Omental fat pad (tissue), 4 donors: ENCODE measurements around the gene EXOC3. TPM values are rescaled to one million over a fixed set of nuclear protein-coding genes. Genes with fewer than 3 reads are reported as not detected.

ENCODE experiments used
- ATAC-seq: fragments of 150-250 bp; one replicate; pipeline ENCODE4 v1.9.1; 2016; ENCODE audit warnings: mild to moderate bottlenecking, moderate library complexity; ENCODE audit not compliant: low FRiP score
- DNase-seq: peaks from one replicate; pipeline ENCODE4 v3.0.0-alpha.2; 2019; ENCODE audit warnings: low spot score
- total RNA-seq, 4 donors: library from RNA; depleted of rRNA; stranded (reverse); fragments of >200 nt; gene quantifications; one replicate each; pipeline ENCODE4 v1.1.0, GENCODE V29; 2016
- TF ChIP-seq, protein P1 (sequence below), 3 donors: fragments of 450-650 bp; IDR thresholded peaks; one replicate each; pipeline ENCODE4 v1.5.1; 2016 to 2017; ENCODE audit warnings: antibody characterized with exemption in 3 of 3, mild to moderate bottlenecking in 3 of 3, moderate library complexity in 2 of 3

EXOC3 gene
- total RNA-seq, 4 donors from 2014 or later: 46.0 to 56.1 (median 49.5) TPM

DNA sequence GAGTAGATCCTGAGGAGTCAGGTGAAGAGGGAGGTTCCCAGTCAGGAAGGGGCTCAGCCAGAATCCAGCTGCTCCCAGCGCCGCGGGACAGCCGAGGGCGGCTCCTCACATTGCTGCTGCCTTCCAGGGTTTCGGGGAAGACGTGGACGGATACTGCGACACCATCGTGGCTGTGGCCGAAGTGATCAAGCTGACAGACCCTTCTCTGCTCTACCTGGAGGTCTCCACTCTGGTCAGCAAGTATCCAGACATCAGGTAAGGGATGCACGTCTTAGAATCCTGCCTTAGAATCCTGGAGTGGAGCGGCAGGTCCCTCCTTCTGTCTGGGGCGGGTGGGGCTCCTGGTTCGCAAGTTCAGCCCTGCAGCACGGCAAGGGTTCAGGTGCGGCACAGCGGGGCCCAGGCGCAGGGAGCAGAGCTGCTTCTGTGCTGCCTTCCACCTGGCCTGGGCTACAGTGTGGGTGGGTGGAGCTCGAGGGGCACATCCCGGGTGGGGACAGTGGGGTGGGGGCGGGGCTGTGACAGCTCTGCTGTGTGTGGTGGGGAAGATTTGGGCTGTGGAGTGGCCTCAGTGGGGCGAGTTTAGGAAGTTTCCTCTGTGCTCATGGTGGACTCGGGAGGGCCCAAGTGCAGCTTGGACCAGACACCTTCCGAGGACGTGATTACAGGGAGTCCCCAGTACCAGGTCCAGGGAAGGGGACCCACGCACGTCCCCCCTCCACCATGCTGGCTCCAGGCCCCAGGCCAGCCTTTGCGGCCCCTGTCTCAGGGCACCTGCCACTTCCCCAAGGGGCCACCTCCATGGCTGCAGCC is 22.8 kb downstream of the EXOC3 start:
- no peak for DNase-seq
- no peak for ATAC-seq
- TF ChIP-seq, protein P1, sequence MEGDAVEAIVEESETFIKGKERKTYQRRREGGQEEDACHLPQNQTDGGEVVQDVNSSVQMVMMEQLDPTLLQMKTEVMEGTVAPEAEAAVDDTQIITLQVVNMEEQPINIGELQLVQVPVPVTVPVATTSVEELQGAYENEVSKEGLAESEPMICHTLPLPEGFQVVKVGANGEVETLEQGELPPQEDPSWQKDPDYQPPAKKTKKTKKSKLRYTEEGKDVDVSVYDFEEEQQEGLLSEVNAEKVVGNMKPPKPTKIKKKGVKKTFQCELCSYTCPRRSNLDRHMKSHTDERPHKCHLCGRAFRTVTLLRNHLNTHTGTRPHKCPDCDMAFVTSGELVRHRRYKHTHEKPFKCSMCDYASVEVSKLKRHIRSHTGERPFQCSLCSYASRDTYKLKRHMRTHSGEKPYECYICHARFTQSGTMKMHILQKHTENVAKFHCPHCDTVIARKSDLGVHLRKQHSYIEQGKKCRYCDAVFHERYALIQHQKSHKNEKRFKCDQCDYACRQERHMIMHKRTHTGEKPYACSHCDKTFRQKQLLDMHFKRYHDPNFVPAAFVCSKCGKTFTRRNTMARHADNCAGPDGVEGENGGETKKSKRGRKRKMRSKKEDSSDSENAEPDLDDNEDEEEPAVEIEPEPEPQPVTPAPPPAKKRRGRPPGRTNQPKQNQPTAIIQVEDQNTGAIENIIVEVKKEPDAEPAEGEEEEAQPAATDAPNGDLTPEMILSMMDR (IDR thresholded peaks at IDR 0.05): no peak

DNA sequence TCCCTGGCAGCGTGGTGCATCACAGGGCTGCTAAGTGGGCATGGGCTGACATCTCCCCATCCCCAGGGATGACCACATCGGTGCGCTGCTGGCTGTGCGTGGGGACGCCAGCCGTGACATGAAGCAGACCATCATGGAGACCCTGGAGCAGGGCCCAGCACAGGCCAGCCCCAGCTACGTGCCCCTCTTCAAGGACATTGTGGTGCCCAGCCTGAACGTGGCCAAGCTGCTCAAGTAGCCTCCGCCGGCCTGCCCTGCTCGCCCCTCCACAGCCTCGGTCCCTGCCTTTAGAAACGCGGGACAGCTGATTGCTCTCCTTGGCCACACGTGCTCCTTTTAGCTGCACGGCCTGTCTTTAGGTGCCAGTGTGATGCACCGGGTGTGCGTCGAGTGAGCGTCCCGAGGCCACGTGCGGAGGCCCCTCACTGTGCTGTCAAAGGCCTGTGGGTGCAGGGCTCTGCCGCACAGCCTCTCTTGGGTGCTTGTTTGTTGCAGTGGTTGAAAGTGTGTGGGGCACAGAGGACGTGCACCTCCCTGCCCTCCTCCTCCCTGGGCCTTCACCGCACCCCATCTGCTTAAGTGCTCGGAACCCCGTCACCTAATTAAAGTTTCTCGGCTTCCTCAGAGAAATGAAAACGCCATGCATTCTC is 23.8 kb downstream of the EXOC3 start:
- ATAC-seq (no peak), DNase-seq (no peak)
- TF ChIP-seq, protein P1 (IDR thresholded peaks at IDR 0.05): no peak

DNA sequence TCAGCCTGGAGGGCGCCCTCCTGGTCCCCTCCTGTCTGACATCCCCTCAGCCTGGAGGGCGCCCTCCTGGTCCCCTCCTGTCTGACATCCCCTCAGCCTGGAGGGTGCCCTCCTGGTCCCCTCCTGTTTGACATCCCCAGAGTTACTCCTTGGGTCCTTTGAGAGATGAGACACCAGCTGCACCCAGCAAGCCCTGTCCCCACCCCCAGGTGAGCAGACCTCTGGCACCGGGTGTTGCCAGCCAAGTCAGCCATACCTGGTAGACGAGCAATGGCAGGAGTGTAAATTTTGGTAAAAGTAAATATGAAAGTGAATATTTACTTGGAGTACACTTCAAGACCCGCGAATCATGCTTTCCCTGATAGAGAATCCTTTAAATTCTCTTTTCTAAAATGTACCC is 25.4 kb downstream of the EXOC3 start:
- no peak for ATAC-seq
- no peak for DNase-seq
- TF ChIP-seq, protein P1 (IDR thresholded peaks at IDR 0.05): no peak

DNA sequence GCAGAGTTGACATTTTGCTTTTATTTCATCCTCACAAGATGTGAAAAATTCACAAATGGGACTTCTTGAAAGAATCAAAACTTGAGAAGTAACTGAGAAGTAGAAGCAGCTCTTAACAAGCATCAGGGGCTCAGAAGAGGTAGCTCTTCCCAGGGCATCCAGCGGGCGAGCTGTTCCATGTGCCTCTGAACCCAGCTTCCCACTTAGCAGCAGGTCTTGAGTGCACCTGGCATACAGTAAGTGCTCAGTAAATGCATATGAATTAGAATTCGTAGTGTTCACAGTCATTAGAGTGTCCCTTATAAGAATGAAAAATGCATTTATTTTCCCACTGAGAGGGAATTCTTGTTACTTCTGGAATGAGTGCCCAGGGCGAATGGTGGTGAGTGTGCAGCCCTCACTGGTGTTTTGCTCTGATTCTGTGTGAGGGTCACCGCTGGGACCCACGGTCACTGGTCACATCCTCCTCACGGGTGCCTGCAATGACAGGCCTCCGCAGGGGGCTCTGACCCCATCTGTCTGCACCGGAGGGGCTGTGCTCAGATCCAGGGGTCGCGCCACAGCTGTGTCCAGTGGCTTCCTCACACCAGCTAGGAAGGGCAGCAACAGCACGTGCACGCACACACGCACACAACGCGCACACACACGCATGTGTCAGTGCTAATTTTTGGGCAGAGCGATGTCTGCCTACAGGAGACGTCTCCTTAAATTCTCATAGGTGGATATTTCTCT is 26.9 kb downstream of the EXOC3 start:
- TF ChIP-seq, protein P1 (IDR thresholded peaks at IDR 0.05): no peak
- no peak for DNase-seq

DNA sequence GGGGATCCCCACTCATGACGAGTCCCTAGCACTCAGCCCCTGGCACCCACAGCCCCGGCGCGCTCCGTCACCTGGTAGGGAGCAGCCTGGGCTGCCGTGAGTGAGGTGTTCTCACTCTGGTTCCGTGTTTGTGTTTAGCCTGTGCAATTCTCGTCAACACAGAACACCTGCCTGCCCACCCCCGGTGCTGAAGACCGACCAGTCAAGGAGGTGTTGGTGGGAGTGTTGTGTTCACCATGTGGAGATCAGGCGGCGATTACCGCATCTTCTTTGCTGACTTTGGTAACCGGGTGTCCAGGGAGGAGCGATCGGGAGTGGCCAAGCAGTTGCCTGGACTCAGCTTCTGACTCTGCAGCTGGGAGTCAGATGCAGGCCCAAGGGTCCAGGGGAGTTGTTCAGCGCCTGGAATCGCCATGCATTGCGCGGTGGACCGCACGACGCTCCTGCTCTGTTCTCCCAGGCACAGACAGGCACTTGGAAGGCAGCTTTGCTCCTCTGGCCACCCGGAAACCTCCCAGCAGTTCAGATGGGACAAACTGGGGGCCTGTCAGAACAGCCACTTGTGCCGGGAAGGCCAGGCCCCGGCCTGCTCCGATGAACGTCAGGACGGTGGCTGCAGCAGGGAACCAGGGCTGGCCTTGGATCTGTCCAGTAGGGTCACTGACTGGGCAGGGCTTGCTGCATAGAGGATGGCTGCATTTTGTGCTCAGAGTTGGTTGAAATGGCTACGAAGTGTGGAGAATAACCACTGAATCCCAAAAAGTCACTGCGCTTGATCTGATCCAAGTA is 28.2 kb downstream of the EXOC3 start:
- DNase-seq (no peak), ATAC-seq (no peak)
- TF ChIP-seq, protein P1 (IDR thresholded peaks at IDR 0.05): no peak

More for the DNA sequence above, 26.9 kb downstream of the EXOC3 start:
- ATAC-seq: no peak

DNA sequence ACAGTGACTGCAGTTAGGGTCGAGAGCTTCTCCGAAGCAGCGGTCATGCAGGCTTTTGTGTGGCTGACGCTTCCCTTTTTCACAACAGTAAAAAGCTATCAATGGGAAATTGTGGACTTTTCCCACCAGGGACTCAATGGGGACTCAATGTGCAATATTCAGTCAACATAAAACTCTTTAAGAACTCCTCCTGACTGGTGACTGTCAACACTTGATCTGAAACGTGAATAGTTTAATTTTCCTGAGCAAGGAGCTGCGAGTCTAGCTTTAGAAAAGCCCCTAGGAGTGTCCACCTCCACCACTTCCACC is 28.7 kb downstream of the EXOC3 start:
- ATAC-seq (no peak), DNase-seq (no peak)
- TF ChIP-seq, protein P1 (IDR thresholded peaks at IDR 0.05): no peak
